ENCODE measurements around the gene CDH11. TPM values are rescaled to one million over a fixed set of nuclear protein-coding genes. Genes with fewer than 3 reads are reported as not detected.

The CDH11 gene
- total RNA-seq, 6 experiments from 2014 or later = 1.2 to 6.6 (median 3.0) TPM

GRCh38 chr16:65083164-65083857 is 38.6 kb downstream of the CDH11 start:
- Histone ChIP-seq H3K27ac (no peak overlapping the region), H3K4me1 (no peaks in the 10 kb centered on the region), H3K4me3 (no peak overlapping the region), H3K36me3 (no peaks in the 10 kb centered on the region), H3K9me3 (no peaks in the 10 kb centered on the region), H3K27me3 (no peaks in the 10 kb centered on the region)
- intact Hi-C loops (cut with DNase I) = no loop called here
- no peak for TF ChIP-seq POLR2A (IDR thresholded peaks at IDR 0.05)
- TF ChIP-seq CTCF (IDR thresholded peaks at IDR 0.05) = no peak
- ATAC-seq (no peak), DNase-seq (no peak)
- WGBS (ENCODE audit: insufficient coverage, low coverage, low lambda C conversion rate, missing lambda C conversion rate) = 22% methylated on average over 2 of the region's 2 CpGs

- no peaks in the 10 kb centered on the region for H3K27me3 ChIP-seq
- 92% methylated on average over 2 of the region's 2 CpGs for WGBS (ENCODE audit: insufficient coverage, low coverage, low lambda C conversion rate, missing lambda C conversion rate)
- no peaks in the 10 kb centered on the region for H3K4me1 ChIP-seq
Observed at GRCh38 chr16:65079549-65079948, 42.3 kb downstream of the CDH11 start.

GRCh38 chr16:65077181-65077580 is 44.7 kb downstream of the CDH11 start:
- WGBS (ENCODE audit: insufficient coverage, low coverage, low lambda C conversion rate, missing lambda C conversion rate) = 73% methylated on average over 1 of the region's 1 CpG
- H3K36me3 ChIP-seq = no peaks in the 10 kb centered on the region
- TF ChIP-seq CTCF (IDR thresholded peaks at IDR 0.05) = no peak
- TF ChIP-seq POLR2A (IDR thresholded peaks at IDR 0.05) = no peak
- ATAC-seq = no peak
- DNase-seq = no peak
- H3K27ac ChIP-seq = no peak overlapping the region
- H3K4me1 ChIP-seq = no peaks in the 10 kb centered on the region
- H3K9me3 ChIP-seq = no peaks in the 10 kb centered on the region
- H3K4me3 ChIP-seq = no peak overlapping the region
- no peaks in the 10 kb centered on the region for H3K27me3 ChIP-seq
- intact Hi-C loops (cut with DNase I) = no loop called here

More at GRCh38 chr16:65079549-65079948, 42.3 kb downstream of the CDH11 start:
- TF ChIP-seq CTCF (IDR thresholded peaks at IDR 0.05) = no peak
- no peak for TF ChIP-seq POLR2A (IDR thresholded peaks at IDR 0.05)
- intact Hi-C loops (cut with DNase I) = no loop called here
- ATAC-seq = no peak
- no peaks in the 10 kb centered on the region for H3K9me3 ChIP-seq
- no peak for DNase-seq
- no peaks in the 10 kb centered on the region for H3K36me3 ChIP-seq
- no peak overlapping the region for H3K27ac ChIP-seq
- H3K4me3 ChIP-seq = no peak overlapping the region

GRCh38 chr16:65075877-65076276 is 46.0 kb downstream of the CDH11 start:
- Histone ChIP-seq H3K4me1 (no peaks in the 10 kb centered on the region), H3K4me3 (no peak overlapping the region), H3K27me3 (no peaks in the 10 kb centered on the region), H3K9me3 (no peaks in the 10 kb centered on the region), H3K27ac (no peak overlapping the region), H3K36me3 (no peaks in the 10 kb centered on the region)
- intact Hi-C loops (cut with DNase I) = no loop called here
- DNase-seq (no peak), ATAC-seq (no peak)
- no peak for TF ChIP-seq POLR2A (IDR thresholded peaks at IDR 0.05)
- no peak for TF ChIP-seq CTCF (IDR thresholded peaks at IDR 0.05)
- WGBS (ENCODE audit: insufficient coverage, low coverage, low lambda C conversion rate, missing lambda C conversion rate) = 63% methylated on average over 2 of the region's 2 CpGs
